ENCODE measurements around the gene STX12.
"Not testable (repeated sequence)": the region's sequence is repeated elsewhere in the genome, so short reads cannot be mapped to it uniquely, and the experiment has no call there.

The STX12 gene

GRCh38 chr1:27868932-27869718, 96.1 kb downstream of the STX12 start:
- no peak for DNase-seq (ENCODE audit: low spot score)

DNA sequence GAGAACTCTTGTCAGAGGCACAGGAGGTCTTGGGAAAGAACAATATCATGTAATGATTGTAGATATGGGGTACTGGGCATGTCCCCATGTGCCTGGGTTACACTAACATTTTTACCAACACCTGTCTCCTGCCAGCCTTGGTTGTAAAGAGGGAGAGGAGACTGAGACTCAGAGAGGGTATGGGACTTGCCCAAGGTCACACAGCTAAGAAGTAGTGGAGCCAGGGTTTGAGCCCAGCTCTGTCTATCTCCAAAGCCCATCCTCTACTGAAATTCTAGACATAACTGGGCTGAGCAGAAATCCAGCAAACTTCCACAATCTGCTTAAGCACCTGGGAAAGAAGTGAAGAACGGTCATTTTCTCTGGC, 96.7 kb downstream of the STX12 start:
- no peak for DNase-seq (ENCODE audit: low spot score)

- DNase-seq (ENCODE audit: low spot score), result not testable (repeated sequence)
Observed at GRCh38 chr1:27871076-27871475, 98.1 kb downstream of the STX12 start.

DNA sequence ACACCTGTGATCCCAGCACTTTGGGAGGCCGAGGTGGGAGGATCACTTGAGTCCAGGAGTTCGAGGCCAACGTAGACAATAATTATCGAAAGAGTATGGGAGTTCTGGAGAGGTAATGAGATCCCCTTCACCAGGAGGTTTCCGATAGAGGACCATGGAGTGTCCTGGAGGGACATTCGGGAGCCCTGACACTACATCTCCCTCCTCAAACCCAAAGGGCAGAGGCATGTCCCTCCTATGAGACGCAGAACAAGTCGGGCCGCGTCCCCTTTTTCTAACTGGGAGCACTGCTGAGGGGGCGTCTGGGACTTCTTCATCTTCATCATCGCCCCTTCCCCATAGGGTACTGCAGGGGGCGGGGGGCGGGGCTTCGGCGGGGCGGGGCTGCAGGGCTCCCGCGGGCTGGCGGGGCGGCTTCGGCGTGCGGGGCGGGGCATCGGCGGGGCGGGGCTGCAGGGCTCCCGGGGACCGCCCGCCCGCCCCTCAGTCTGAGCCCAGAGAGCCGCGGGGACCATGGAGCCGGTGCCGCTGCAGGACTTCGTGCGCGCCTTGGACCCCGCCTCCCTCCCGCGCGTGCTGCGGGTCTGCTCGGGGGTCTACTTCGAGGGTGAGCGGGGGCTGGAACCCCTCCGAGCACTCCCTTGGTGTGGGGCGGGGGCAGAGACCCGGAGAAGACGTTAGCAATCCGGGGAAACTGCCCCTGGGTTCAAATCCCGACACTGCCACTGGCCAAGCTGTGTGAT, 99.2 kb downstream of the STX12 start, which contains the start of gene THEMIS2:
Gene THEMIS2 (plus strand): TSS at position 486 of the 743 bp plus-strand sequence. CDS start 28 bp downstream, at position 514.
- peak; percentile 47 for DNase-seq (ENCODE audit: low spot score)

- DNase-seq (ENCODE audit: low spot score), result no peak
Observed at GRCh38 chr1:27872802-27873551, 100.0 kb downstream of the STX12 start.

- DNase-seq (ENCODE audit: low spot score), result no peak
Observed at GRCh38 chr1:27873671-27874384, 100.8 kb downstream of the STX12 start.

Small RNAs within 50 kb of the gene (small RNA-seq; reads per million reads assigned to genes)
- gene AL020997.2 (0 reads per million in 2 experiments), gene RNU6-1245P (0 reads per million in 2 experiments), gene SCARNA1 (71.8 to 490 reads per million in 2 experiments)
